Mucosa of descending colon (tissue), 3 donors: ENCODE results near the gene DAPP1. TPM values are rescaled to one million over a fixed set of nuclear protein-coding genes. Genes with fewer than 3 reads are reported as not detected.

Source experiments
- ATAC-seq: fragments of 200-7000 bp; cut with Tn5 transposase; one replicate; pipeline ENCODE4 v1.9.1; 2020; ENCODE audit warnings: mild to moderate bottlenecking, moderate library complexity
- DNase-seq, 3 donors: peaks; one replicate each; pipeline ENCODE4 v3.0.0-alpha.2; 2020
- H3K36me3 ChIP-seq: fragments of 200-600 bp; one replicate; pipeline ENCODE4 v1.8.0; 2021; ENCODE audit warnings: low read depth, mild to moderate bottlenecking
- H3K4me1 ChIP-seq: fragments of 200-600 bp; one replicate; pipeline ENCODE4 v1.8.0; 2021; ENCODE audit warnings: low read depth, mild to moderate bottlenecking
- H3K4me3 ChIP-seq: fragments of 200-600 bp; one replicate; pipeline ENCODE4 v1.8.0; 2021; ENCODE audit warnings: mild to moderate bottlenecking
- H3K9me3 ChIP-seq: fragments of 200-600 bp; one replicate; pipeline ENCODE4 v1.8.0; 2021; ENCODE audit warnings: mild to moderate bottlenecking
- intact Hi-C, 2 donors: fragments of 100-400 bp; cut with DNase I in 1 of 2; cut with micrococcal nuclease in 1 of 2; formaldehyde crosslinking; loops; one replicate each; pipeline versions ENCODE4 v1.11.0 to v1.11.1; 2022; cut with DNase I, micrococcal nuclease
- total RNA-seq, 3 donors: library from RNA; stranded (reverse); fragmentation: NEBNext Ultra II Directional in 2 of 3; extraction: Animal tissue kit (Norgen Biotek cat#: 25700) in 2 of 3; gene quantifications; one replicate each; pipeline versions ENCODE4 v1.2.1 to v1.2.4, GENCODE V29; 2021 to 2023
- TF ChIP-seq, protein P1 (sequence below): fragments of 200-600 bp; IDR thresholded peaks from one replicate; pipeline ENCODE4 v1.8.0; 2022; ENCODE audit warnings: antibody characterized with exemption, mild to moderate bottlenecking
- donor health status: DM: no; HTN: no; CAD: no; lungs with moderate emphysema.
- donor health status: DM: no; HTN: no; CAD: no.
- donor health status: DM: no; HTN: yes; CAD: no.

DAPP1 gene
- total RNA-seq, 3 donors from 2014 or later, result 1.3 to 4.6 (median 1.7) TPM

DNA sequence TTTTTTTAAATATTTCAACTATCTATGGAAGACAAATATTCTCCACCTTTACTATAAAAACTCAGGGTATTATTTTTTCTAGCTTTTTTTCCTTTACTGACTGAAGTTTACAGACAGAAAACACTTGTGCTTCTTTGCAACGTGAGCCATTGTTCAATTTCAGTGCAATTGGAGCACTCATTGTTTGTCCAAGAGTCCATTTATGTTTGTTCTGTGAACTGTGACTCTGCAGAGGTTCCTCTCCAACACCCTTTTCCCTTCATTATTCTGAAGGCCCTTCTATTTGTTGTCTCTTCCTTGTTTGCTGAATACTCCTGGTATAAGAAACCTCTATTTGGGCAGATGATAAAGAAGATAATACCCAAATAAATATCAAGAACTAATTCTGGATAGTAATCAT lies 37.4 kb downstream of the DAPP1 start:
- H3K9me3 ChIP-seq, result no peaks in the 10 kb centered on the region
- intact Hi-C loops, result no loop called here
- no peaks in the 10 kb centered on the region for H3K4me1 ChIP-seq
- ATAC-seq, result no peak
- H3K36me3 ChIP-seq, result no peaks in the 10 kb centered on the region
- DNase-seq, result no peak
- H3K4me3 ChIP-seq, result no peak overlapping the region
- TF ChIP-seq, protein P1, sequence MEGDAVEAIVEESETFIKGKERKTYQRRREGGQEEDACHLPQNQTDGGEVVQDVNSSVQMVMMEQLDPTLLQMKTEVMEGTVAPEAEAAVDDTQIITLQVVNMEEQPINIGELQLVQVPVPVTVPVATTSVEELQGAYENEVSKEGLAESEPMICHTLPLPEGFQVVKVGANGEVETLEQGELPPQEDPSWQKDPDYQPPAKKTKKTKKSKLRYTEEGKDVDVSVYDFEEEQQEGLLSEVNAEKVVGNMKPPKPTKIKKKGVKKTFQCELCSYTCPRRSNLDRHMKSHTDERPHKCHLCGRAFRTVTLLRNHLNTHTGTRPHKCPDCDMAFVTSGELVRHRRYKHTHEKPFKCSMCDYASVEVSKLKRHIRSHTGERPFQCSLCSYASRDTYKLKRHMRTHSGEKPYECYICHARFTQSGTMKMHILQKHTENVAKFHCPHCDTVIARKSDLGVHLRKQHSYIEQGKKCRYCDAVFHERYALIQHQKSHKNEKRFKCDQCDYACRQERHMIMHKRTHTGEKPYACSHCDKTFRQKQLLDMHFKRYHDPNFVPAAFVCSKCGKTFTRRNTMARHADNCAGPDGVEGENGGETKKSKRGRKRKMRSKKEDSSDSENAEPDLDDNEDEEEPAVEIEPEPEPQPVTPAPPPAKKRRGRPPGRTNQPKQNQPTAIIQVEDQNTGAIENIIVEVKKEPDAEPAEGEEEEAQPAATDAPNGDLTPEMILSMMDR, result no peak

DNA sequence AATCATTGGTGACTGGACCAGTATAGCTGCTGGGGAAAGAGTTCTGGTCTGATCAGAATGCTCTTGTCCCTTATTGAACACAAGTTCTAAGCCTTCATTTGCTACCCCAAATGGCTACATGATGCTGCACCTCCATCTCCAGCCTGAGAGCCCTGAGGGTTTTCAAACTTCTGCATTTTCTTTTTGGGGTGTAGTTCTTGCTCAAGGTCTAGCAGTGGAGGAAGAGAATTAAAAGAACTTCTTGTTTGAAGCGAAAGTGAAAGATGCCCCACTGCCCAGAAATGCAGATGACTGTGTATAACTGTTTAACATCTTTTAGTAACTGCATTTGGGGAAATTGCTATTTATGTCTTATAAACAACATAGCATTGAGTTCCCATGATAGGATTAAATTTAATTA lies 39.1 kb downstream of the DAPP1 start:
- intact Hi-C loops, result no loop called here
- no peak for DNase-seq
- H3K4me1 ChIP-seq, result no peaks in the 10 kb centered on the region
- no peaks in the 10 kb centered on the region for H3K9me3 ChIP-seq
- TF ChIP-seq, protein P1, result no peak
- ATAC-seq, result peak; percentile 70
- H3K4me3 ChIP-seq, result no peak overlapping the region
- no peaks in the 10 kb centered on the region for H3K36me3 ChIP-seq

DNA sequence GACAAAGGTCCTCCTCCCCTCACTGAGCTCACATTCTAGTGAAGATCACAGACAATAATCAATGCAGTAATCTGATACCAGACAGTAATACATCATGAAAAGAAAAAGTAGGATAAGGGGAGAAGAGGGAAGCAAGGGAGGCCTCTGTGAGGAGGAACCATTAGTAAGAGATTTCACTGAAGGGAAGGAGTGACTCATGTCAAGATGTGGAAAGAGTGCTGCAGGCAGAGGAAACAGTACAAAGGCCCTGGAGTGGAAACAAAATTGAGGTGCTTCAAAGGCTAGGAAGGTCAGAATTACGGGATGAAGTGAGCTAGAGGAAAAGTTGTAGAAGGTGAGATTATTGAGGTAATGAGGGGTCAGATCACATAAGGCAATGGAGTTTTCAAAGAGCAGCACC lies 39.5 kb downstream of the DAPP1 start:
- H3K9me3 ChIP-seq, result no peaks in the 10 kb centered on the region
- H3K4me3 ChIP-seq, result no peak overlapping the region
- DNase-seq (no peak), ATAC-seq (peak; percentile 65)
- intact Hi-C loops, result no loop called here
- no peaks in the 10 kb centered on the region for H3K36me3 ChIP-seq
- no peaks in the 10 kb centered on the region for H3K4me1 ChIP-seq
- TF ChIP-seq, protein P1, result no peak

DNA sequence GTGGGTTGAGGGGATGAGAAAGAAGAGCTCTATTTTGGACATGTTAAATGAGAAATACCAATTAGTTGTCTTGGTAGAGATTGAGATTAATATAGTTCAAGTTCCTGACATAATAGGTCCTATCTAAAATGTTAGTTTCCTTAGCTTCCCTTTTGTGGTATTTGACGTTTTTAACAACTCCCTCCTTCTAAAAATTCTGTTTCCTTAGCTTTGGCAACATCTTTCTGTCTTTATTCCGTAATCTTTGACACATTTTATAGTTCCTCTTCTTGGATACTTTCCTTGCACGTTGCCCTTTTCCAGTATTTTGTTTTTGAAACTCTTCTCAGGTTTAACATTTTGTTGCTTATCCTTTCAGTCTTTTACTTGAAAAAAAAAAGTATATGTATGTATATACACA lies 40.7 kb downstream of the DAPP1 start:
- Histone ChIP-seq H3K4me1 (no peaks in the 10 kb centered on the region), H3K9me3 (no peaks in the 10 kb centered on the region), H3K36me3 (no peaks in the 10 kb centered on the region), H3K4me3 (no peak overlapping the region)
- intact Hi-C loops, result no loop called here
- ATAC-seq, result no peak
- TF ChIP-seq, protein P1, result no peak
- no peak for DNase-seq

DNA sequence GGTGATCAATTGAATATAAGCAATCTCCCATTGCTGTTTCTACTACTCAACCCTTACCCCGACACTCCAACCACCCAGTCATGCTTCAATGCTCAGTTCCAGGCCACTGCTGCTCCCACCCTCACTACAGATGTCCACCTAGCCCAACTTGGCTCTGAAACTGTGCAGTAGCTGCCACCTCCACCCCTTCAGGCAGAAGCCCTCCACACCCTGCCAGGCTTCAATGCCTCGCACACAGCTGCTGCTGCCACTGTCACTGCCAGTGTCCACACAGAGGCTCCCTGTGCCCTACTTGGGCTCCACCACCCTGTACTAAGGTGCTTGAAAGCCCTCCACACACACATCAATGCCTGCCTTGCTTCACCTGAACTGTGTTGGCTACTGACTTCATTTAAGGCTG lies 43.0 kb downstream of the DAPP1 start:
- no peaks in the 10 kb centered on the region for H3K36me3 ChIP-seq
- no peaks in the 10 kb centered on the region for H3K9me3 ChIP-seq
- intact Hi-C loops, result no loop called here
- no peak overlapping the region for H3K4me3 ChIP-seq
- ATAC-seq (no peak), DNase-seq (no peak)
- TF ChIP-seq, protein P1, result no peak
- no peaks in the 10 kb centered on the region for H3K4me1 ChIP-seq

DNA sequence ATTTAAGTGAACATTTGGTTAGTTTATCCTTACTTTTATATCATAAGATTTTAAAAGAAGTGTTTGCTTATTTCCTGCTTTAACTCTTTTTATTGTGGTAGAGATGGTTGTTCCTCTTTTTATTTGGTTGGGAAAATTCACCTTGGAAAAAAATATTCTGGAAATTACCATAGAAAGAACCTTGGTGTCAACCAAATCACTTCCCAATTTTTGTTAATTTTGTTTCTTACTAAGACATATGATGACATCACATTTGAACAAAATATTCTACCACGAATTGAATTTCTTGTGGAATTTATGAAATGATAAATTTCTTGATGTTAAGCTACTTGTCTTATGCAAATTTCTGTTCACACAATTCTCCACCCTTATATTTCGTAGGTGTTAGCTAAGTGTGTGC lies 43.9 kb downstream of the DAPP1 start:
- intact Hi-C loops, result no loop called here
- Histone ChIP-seq H3K9me3 (no peaks in the 10 kb centered on the region), H3K36me3 (no peaks in the 10 kb centered on the region), H3K4me3 (no peak overlapping the region), H3K4me1 (peaks cover 4% of the 10 kb centered on the region)
- DNase-seq (no peak), ATAC-seq (no peak)
- TF ChIP-seq, protein P1, result no peak
